GM23338 (cell line): ENCODE data around the gene EPSTI1. TPM values are rescaled to one million over a fixed set of nuclear protein-coding genes. Genes with fewer than 3 reads are reported as not detected.

ENCODE experiments used
- ATAC-seq: fragments of 200-7000 bp; cut with Tn5 transposase; 3 replicates; pipeline ENCODE4 v1.9.1; 2020
- DNase-seq: peaks from one replicate; pipeline ENCODE4 v3.0.0-alpha.2; 2015; ENCODE audit warnings: low spot score
- H2AFZ ChIP-seq: fragments of 200-600 bp; sonication (generic); 2 replicates; pipeline ENCODE4 v1.8.0; 2016; ENCODE audit warnings: antibody characterized with exemption, mild to moderate bottlenecking, moderate library complexity
- H3F3A ChIP-seq: fragments of 200-600 bp; sonication (generic); replicated peaks from 2 replicates; pipeline ENCODE4 v1.8.0; 2017; ENCODE audit warnings: antibody characterized with exemption, mixed run types, low read depth
- H3K27ac ChIP-seq: fragments of 200-600 bp; sonication (generic); 2 replicates; pipeline ENCODE4 v1.6.1; 2016; ENCODE audit warnings: low read depth
- H3K27me3 ChIP-seq: fragments of 200-600 bp; sonication (generic); 2 replicates; pipeline ENCODE4 v1.8.0; 2016; ENCODE audit warnings: mild to moderate bottlenecking, mixed run types, moderate library complexity; ENCODE audit not compliant: insufficient read depth
- H3K36me3 ChIP-seq: fragments of 200-600 bp; sonication (generic); 2 replicates; pipeline ENCODE4 v1.8.0; 2016; ENCODE audit warnings: mild to moderate bottlenecking; ENCODE audit not compliant: insufficient read depth
- H3K4me1 ChIP-seq: fragments of 200-600 bp; sonication (generic); 2 replicates; pipeline ENCODE4 v1.8.0; 2016; ENCODE audit warnings: mild to moderate bottlenecking, moderate library complexity; ENCODE audit not compliant: insufficient read depth
- H3K4me2 ChIP-seq: fragments of 200-600 bp; sonication (generic); 2 replicates; pipeline ENCODE4 v1.7.1; 2017; ENCODE audit warnings: mixed run types
- H3K4me3 ChIP-seq: fragments of 200-600 bp; sonication (generic); 2 replicates; pipeline ENCODE4 v1.6.1; 2016; ENCODE audit warnings: mixed run types
- H3K79me2 ChIP-seq: fragments of 200-600 bp; sonication (generic); replicated peaks from 2 replicates; pipeline ENCODE4 v1.8.0; 2017; ENCODE audit warnings: mild to moderate bottlenecking; ENCODE audit not compliant: insufficient read depth
- H3K9me2 ChIP-seq: fragments of 200-600 bp; sonication (generic); 2 replicates; pipeline ENCODE4 v1.8.0; 2017; ENCODE audit not compliant: insufficient read depth
- H4K20me1 ChIP-seq: fragments of 200-600 bp; sonication (generic); replicated peaks from 2 replicates; pipeline ENCODE4 v1.8.0; 2017; ENCODE audit warnings: mild to moderate bottlenecking; ENCODE audit not compliant: insufficient read depth
- H3K27ac Mint-ChIP-seq: 2 replicates; pipeline ENCODE4 v1.8.0; 2020; ENCODE audit warnings: inconsistent platforms, mild to moderate bottlenecking, moderate library complexity, mixed read lengths
- H3K27me3 Mint-ChIP-seq: 3 replicates; pipeline ENCODE4 v1.8.0; 2022; ENCODE audit warnings: low read depth, mild to moderate bottlenecking, moderate library complexity, mixed read lengths, inconsistent platforms; ENCODE audit not compliant: insufficient read depth, poor library complexity
- H3K36me3 Mint-ChIP-seq: 3 replicates; pipeline ENCODE4 v1.8.0; 2021; ENCODE audit warnings: low read depth, mild to moderate bottlenecking, inconsistent platforms, moderate library complexity, mixed read lengths
- H3K4me1 Mint-ChIP-seq: 3 replicates; pipeline ENCODE4 v1.8.0; 2020; ENCODE audit warnings: mild to moderate bottlenecking, inconsistent platforms, mixed read lengths
- H3K4me3 Mint-ChIP-seq: 3 replicates; pipeline ENCODE4 v1.8.0; 2021; ENCODE audit warnings: moderate library complexity, mild to moderate bottlenecking, inconsistent platforms, mixed read lengths
- H3K9me3 Mint-ChIP-seq: 3 replicates; pipeline ENCODE4 v1.8.0; 2020; ENCODE audit warnings: moderate library complexity, mild to moderate bottlenecking, inconsistent platforms, mixed read lengths
- CREB1 ChIP-seq: fragments of 250-450 bp; sonication (Bioruptor Pico); IDR thresholded peaks from 2 replicates; pipeline ENCODE4 v1.5.0; 2020; ENCODE audit warnings: low read depth, mild to moderate bottlenecking, moderate library complexity
- CTCF ChIP-seq, 2 experiments: fragments of 200-600 bp in 1 of 2; sonication (generic) in 1 of 2; conservative IDR thresholded peaks; 2 replicates each; pipeline versions ENCODE4 v1.5.1 to v1.6.1; 2016 to 2017; ENCODE audit warnings: antibody characterized with exemption in 2 of 2, low read depth in 2 of 2, mild to moderate bottlenecking in 2 of 2, moderate library complexity in 1 of 2
- ETS1 ChIP-seq: IDR thresholded peaks from 2 replicates; pipeline ENCODE4 v1.6.1; 2016; ENCODE audit warnings: antibody characterized with exemption
- EZH2 ChIP-seq: fragments of 200-600 bp; sonication (generic); IDR thresholded peaks from one replicate; pipeline ENCODE4 v1.8.0; 2017; ENCODE audit warnings: antibody characterized with exemption, mild to moderate bottlenecking, low read depth; ENCODE audit not compliant: unreplicated experiment
- EZH2phosphoT487 ChIP-seq: fragments of 200-600 bp; sonication (generic); IDR thresholded peaks from one replicate; pipeline ENCODE4 v1.8.1; 2018; ENCODE audit warnings: antibody characterized with exemption; ENCODE audit not compliant: unreplicated experiment
- JUNB ChIP-seq: IDR thresholded peaks from one replicate; pipeline ENCODE4 v1.6.1; 2016; ENCODE audit warnings: antibody characterized with exemption; ENCODE audit not compliant: unreplicated experiment
- NANOG ChIP-seq: IDR thresholded peaks from 2 replicates; pipeline ENCODE4 v1.6.1; 2016; ENCODE audit warnings: antibody characterized with exemption, borderline replicate concordance
- POLR2AphosphoS5 ChIP-seq: IDR thresholded peaks from 2 replicates; pipeline ENCODE4 v1.6.1; 2016; ENCODE audit warnings: antibody characterized with exemption, low read depth
- REST ChIP-seq: IDR thresholded peaks from one replicate; pipeline ENCODE4 v1.6.1; 2018; ENCODE audit warnings: antibody characterized with exemption; ENCODE audit not compliant: unreplicated experiment
- STAT1 ChIP-seq: IDR thresholded peaks from one replicate; pipeline ENCODE4 v1.6.1; 2016; ENCODE audit warnings: antibody characterized with exemption; ENCODE audit not compliant: unreplicated experiment
- ZNF114 ChIP-seq: fragments of 250-450 bp; sonication (Bioruptor Pico); IDR thresholded peaks from 2 replicates; pipeline ENCODE4 v1.5.0; 2020; ENCODE audit warnings: mild to moderate bottlenecking, moderate library complexity
- ZNF331 ChIP-seq: fragments of 250-450 bp; sonication (Bioruptor Pico); IDR thresholded peaks from 2 replicates; pipeline ENCODE4 v1.5.0; 2020; ENCODE audit warnings: low read depth, mild to moderate bottlenecking, moderate library complexity
- ZNF462 ChIP-seq: fragments of 250-450 bp; sonication (Bioruptor Pico); IDR thresholded peaks from 2 replicates; pipeline ENCODE4 v1.5.0; 2020; ENCODE audit warnings: mild to moderate bottlenecking, moderate library complexity
- polyA plus RNA-seq: library from polyadenylated mRNA; unstranded; fragments of >200 nt; fragmentation: Nextera tagmentation; extraction: Ambion mirVana; gene quantifications from 2 replicates; pipeline ENCODE4 v1.2.1, GENCODE V29; 2016
- total RNA-seq: library from RNA; depleted of rRNA; stranded (reverse); fragments of >200 nt; shearing (Covaris generic); gene quantifications from 2 replicates; pipeline ENCODE4 v1.2.3, GENCODE V29; 2014

EPSTI1 gene
- total and polyA plus RNA-seq, 2 experiments from 2014 or later = 0.10 to 0.68 TPM

- Histone ChIP-seq H3F3A (no peaks in the 10 kb centered on the region), H3K4me2 (no peak overlapping the region), H3K4me3 (no peak overlapping the region), H3K27ac (no peak overlapping the region), H3K4me1 (no peaks in the 10 kb centered on the region), H2AFZ (no peak overlapping the region), H3K79me2 (no peaks in the 10 kb centered on the region), H3K36me3 (no peaks in the 10 kb centered on the region), H3K9me2 (peaks cover 8% of the 10 kb centered on the region; the same call in 1 of the 2 replicates), H4K20me1 (no peaks in the 10 kb centered on the region), H3K27me3 (no peaks in the 10 kb centered on the region)
- Mint-ChIP-seq H3K27me3 (peaks cover 1% of the 10 kb centered on the region), H3K27ac (no peak overlapping the region), H3K4me1 (no peaks in the 10 kb centered on the region), H3K4me3 (no peak overlapping the region), H3K9me3 (no peaks in the 10 kb centered on the region), H3K36me3 (no peaks in the 10 kb centered on the region)
- DNase-seq (no peak), ATAC-seq (no peak)
- TF ChIP-seq JUNB (no peak), EZH2phosphoT487 (no peak), ZNF331 (CRISPR knock-in tag) (no peak), ETS1 (no peak), ZNF114 (CRISPR knock-in tag) (no peak), EZH2 (no peak), POLR2AphosphoS5 (no peak), ZNF462 (CRISPR knock-in tag) (no peak), REST (no peak), NANOG (no peak), CREB1 (CRISPR knock-in tag) (no peak), STAT1 (no peak), CTCF (conservative IDR thresholded peaks at IDR 0.05; ENCODE audit: low read depth in 2 of 2) (no peak)
These were observed 62.0 kb downstream of the EPSTI1 start for GRCh38 chr13:42929886-42930535.
